ENCODE results near the gene ADGRG6.
"Not testable (repeated sequence)": the region's sequence is repeated elsewhere in the genome, so short reads cannot be mapped to it uniquely, and the experiment has no call there.

The ADGRG6 gene

DNA sequence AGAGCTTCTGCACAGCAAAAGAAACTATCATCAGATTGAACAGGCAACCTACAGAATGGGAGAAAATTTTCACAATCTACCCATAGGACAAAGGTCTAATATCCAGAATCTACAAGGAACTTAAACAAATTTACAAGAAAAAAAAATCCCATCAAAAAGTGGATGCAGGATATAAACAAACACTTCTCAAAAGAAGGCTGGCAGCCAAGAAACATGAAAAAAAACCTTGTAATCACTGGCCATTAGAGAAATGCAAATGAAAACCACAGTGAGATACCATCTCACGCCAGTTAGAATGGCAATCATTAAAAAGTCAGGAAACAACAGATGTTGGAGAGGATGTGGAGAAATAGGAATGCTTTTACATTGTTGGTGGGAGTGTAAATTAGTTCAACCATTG is 152.4 kb downstream of the ADGRG6 start:
- DNase-seq, result not testable (repeated sequence)

DNA sequence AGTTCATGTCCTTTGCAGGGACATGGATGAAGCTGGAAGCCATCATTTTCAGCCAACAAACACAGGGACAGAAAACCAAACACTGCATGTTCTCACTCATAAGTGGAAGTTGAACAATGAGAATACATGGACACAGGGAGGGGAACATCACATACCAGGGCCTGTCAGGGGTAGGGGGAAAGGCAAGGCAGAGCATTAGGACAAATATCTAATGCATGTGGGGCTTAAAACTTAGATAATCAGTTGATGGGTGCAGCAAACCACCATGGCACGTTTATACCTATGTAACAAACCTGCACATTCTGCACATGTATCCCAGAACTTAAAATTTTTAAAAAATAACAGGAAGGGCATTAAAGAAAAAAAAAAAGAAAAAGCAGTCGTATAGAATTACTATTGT is 153.0 kb downstream of the ADGRG6 start:
- DNase-seq, result not testable (repeated sequence)

DNA sequence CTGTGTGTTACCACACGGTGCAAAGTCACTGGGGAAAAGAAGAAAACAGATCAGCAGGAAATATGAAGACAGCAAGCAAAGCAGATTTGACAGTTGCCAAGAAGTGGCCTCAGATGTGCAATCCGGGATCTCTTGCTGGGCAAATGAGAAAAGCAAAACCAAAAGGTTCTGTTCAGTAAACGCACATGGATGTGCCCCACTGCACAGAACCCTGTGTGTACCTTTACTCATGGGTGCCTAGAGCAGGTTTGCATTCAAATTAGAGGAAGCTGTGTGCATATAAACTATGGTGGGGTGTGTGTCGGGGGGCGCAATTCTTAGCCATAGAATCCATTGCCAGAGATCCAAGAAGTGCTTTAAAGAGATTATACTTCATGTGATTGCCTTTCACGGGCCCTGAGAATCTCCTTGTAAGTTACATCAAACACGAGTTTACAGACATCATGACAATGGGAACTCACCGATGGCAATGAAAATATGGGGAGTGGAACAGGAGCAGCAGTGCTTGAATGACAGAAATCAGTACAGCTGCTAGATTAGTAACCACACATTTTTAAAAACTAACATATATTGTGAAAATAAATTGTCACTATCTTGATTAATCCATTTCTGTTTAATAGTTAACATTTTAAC is 154.3 kb downstream of the ADGRG6 start:
- DNase-seq, result no peak

DNA sequence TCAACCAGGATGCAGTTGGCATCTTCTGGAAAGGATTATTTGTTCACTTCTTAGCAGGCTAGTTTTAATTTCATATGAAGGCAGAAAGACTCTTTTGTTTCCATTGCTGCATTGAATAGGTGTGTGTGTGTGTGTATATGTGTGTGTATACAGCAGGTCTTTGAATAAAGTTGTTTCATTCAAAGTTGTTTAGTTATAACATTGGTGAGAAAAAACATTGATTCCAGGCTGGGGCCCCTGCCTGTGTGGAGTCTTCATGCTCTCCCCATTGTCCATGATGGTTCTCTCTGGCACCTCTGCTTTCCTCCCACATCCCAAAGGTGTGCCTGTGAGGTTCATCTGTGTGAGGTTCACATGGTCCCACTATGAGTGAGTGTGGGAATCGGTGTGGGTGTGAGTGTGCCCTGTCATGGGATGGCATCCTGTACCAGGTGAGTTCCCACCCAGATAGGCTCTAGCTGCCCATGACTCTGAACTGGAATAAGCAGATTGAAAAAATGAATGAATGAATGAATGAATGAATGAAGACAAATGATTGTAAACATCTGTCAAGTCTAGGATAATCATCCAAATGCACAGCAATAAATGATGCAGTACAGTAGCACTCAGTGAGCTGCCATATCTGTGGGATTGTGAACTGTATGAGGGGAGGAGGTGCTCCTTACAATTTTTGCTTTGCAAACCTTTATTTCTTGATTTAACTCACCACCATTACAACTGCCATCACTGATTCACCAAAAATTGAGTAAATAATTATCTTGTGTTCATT is 156.0 kb downstream of the ADGRG6 start:
- no peak for DNase-seq

DNA sequence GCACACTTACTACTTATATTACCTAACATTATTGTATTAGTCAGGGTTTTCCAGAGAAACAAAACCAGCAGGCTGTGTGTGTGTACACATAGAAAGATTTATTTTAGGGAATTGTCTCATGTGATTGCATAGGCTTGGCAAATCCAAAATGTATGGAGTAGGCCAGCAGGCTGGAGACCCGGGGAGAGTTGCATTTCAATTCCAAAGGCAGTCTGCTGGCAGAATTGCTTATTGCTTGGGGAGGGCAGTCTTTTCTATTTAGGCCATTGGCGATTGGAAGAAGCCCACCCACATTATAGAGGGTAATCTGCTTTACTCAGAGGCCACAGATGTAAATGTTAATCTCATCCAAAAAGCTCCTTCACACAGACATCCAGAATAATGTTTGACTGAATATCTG is 157.0 kb downstream of the ADGRG6 start:
- no peak for DNase-seq

DNA sequence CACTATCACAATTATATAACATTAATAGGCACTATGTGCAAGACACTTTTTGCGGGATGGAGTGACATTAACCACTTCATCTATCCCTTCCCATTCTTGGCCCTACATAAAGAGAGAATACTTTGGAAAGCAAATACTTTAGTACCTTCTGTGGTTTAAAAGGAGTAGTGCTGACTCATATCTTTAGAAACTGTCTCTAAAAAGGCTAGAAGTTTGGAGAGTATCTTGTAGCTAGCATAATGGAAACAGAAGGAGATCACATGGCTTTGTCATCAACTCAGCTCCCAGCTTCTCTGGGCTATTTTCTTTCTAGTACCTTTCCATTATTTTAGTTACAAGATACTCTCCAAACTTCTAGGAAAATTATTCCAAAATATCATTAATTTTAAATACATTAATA is 157.5 kb downstream of the ADGRG6 start:
- DNase-seq, result no peak

DNA sequence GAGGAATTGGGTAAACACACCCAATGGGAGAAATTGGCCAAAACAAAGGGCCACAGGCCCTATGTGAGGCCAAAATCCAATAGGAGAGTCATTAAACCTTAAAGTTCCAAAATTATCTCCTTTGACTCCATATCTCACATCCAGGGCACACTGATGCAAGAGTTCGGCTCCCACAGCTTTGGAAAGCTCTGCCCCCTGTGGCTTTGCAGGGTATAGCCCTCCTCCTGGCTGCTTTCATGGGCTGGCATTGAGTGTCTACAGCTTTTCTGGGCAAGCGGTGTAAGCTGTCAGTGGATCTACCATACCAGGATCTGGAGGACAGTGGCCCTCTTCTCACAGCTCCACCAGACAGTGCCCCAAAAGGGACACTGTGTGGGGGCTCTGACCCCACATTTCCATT is 160.5 kb downstream of the ADGRG6 start:
- no peak for DNase-seq

DNA sequence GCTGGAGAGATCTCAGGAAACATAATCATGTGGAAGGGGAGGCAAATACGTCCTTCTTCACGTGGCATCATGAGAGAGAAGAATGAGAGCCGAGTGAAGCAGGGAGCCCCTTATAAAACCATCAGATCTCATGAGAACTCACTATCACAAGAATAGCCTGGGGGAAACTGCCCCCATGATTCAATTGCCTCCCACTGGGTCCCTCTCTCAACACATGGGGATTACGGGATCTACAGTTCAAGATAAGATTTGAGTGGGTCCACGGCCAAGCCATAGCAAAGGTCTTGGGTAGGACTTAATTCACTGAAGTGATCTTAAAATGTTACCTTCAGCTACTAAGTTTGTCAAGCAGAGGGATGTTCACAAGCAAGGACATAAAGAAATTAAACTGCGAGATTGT is 162.2 kb downstream of the ADGRG6 start:
- DNase-seq, result no peak

DNA sequence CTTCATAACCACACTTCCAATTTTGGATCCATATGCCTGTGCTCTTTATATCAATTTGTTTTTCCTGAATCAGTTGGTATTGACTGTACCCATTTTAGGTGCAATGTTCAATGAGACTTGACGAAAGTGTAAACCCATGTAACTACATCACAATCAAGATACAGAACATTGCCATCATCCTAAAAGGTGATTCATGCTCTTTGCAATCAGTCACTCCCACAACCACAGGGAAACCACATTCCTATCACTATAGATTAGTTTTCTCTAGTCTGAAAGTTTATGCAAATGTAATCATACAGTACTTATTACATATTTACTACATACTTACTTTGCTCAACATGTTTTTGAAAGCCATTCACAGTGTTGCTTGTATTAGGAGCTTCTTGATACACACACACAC is 167.4 kb downstream of the ADGRG6 start:
- no peak for DNase-seq

DNA sequence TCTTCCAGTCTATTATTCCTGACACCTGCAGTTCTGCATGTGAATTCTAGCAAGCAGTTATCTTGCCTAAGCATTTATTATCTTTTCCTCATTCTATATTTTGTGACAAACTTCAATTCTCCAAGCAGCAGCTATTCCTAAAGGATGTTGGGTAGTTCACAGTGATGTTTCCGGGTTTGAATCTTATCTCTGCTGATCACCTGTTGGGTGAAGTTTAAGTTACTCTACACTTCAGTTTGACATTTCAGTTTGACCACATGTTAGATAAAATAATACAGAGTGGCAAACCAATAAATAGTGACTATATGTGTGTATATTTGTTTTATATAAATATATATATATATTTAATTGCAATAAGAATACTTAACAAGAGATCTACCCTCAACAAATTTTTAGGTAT is 168.6 kb downstream of the ADGRG6 start:
- no peak for DNase-seq

DNA sequence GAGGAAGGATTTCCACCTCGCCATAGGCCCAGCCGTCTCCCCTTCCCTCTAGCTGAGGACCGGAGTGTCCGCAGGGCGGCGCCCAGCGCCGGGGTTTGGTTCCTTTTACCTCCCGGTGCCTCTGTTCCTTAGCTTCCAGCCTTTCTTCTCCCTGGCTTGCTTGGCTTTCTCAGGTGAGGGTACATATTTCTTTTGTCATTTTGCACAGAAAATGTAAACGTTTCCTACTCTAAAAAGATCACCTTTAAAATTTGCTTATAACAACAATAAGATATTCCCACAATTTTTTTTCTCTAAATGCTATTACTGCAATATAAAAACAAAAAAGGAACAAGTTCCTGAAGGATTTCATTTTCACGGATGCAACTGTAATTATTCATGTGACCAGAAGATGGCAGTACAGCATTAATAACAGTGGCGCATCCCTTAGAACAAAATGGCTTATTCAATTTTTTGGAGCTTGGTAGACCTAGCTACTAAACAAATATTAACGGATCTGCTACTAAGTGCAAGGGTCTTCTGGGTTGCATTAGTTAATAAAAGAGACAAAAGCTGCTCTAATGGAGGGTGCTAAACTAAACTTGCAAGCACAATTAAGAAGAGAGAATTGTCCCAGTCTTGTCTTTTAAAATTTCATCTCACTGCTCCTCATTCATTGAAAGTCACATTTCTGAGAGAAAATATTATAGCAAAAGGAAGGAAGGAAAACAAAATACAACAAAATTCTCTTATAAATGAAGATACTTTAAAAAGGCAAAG is 172.9 kb downstream of the ADGRG6 start:
- DNase-seq, result peak; percentile 20

DNA sequence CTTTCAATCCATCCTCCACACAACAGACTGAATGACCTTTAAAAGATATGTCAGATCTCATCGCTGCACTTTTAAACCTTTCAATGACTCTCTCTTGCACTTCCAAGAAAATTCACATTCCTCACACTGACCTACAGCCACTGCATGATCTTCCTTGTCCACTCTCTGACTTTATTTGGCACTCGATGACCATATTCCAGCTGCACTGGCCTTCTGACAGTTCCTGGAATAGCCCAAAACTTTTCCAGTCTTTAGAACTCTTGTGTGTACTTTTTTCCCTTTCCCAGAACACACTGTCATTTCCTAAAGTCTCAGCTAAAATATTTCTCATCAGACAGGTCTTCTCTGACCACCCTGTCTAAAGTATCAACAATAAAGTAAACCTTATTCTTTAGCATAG is 174.6 kb downstream of the ADGRG6 start:
- DNase-seq, result no peak

DNA sequence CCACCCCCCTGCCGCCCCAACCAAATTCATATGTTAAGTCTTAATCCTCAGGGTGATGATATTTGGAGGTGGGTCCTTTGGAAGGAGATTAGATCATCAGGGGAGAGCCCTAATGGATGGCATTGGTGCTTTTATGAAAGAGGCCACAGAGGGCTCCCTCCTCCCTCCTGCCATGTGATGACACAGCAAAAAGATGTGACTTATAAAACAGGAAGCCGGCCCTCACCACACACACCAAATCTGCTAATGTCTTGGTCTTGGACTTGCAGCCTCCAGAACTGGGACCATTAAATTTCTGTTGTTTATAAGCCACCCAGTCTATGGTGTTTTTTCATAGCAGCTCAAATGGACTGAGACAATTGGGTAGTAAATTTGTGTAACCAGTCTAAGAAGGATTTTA is 176.3 kb downstream of the ADGRG6 start:
- DNase-seq, result no peak

DNA sequence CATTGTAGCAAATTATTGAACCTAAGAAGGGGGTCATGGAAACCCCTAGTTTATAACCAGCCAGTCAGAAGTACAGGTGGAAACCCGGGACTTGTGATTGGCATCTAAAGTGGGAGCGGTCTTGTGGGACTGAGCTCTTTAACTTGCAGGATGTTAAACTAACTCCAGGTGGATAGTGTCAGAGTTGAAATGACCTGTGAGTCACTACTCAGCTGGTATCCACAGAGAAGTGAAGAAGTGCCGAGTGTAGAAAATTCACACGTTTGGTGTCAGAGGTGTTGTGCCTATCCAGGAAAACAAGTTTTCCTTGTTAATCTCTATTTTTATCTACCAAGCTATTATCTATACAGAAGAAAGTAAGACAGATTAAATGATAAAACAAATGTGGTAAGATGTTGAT is 179.7 kb downstream of the ADGRG6 start:
- no peak for DNase-seq

DNA sequence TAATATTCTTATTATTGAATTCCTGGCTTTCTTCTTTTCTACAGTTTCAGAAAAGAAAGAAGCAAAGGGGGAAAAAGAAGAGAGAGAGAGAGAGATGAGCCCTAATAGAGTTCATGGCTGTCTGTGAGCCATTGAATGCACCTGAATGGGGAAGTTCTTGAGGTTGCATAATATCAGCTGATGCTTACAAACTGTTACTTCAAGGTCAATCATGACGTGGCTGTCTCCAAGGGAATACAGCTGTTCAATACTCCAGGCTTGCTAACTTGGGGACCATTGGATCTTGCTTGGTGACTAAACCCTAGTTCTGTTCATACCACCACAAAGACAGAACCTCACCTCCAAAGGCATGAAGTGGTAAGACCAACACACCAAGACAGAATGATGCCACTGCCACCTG is 180.4 kb downstream of the ADGRG6 start:
- DNase-seq, result no peak

DNA sequence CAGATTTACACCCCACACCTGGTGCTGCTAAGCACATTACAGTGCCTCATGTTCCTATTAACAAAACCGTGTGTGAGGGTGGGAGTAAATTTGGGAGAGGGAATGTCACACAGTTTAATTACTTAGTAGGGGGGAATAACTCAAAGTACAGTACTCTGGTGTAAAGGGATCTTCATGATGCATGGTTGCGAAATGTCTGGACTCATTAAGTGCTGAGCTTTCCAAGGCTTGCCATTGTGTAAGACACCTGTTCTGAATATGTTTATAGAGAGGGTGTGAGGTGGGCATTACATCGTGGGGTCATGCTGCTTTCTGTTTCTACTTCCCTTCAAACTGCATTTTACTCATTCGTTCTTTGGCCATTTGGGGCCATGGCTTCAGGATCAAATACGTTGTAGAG is 181.2 kb downstream of the ADGRG6 start:
- no peak for DNase-seq

DNA sequence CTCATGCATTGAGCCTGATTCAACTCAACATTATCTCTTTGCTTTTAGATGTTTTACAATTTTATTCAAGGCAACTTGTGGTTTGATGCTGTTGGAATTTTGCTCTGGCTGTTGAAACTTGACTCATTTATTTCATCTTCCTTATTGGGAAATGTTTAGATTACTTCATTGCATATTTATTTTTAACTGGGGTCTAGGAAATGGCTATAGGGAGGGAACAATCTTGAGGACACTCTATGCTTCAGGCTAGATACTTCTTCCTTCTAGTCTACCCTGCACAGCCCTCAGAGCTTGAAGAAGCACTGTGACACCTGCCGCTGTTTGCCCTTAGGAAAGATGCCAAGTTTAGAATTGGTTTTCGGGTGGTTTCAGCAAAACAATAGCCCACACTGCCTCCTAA is 183.4 kb downstream of the ADGRG6 start:
- DNase-seq, result no peak

DNA sequence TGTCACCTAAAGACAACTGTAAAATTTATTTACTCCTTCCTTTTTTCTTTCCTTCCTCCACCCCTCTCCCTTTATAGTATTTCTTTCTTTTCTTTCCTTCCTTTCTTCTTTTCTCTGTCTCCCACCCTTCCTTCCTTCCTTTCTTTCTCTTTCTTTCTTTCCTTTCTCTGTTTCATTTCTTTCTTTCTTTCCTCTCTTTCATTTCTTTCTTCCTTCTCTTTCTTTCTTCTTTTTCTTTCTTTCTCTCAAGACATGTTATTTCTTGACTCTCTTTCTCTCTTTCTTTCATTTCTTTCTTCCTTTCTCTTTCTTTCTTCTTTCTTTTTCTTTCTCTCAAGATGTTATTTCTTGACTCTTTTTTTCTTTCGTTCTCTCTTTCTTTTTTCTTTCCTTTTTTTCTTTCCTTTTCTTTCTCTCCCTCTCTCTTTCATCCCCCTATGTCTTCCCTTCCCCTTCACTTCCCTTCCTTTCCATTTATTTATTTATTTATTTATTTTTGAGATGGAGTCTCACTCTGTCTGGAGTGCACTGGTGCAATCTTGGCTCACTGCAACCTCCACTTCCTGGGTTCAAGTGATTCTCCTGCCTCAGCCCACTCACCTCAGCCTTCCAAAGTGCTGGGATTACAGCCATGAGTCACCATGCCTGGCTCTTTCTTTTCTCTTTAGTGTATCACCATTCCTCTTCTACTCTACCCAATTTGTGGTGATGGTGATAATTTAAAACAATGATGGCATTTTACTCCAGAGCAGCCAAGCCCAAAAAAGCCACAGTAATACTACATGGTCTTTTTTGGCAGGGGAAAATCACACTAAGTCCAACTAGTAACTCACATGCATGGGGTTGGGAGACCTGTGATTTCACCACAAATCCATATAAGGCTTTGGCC is 188.2 kb downstream of the ADGRG6 start:
- no peak for DNase-seq
